Caco-2 (cell line): Measurements from ENCODE around the gene S100PBP. TPM values are rescaled to one million over a fixed set of nuclear protein-coding genes. Genes with fewer than 3 reads are reported as not detected.

Experiments
- BruUV-seq: library from RNA; stranded (reverse); fragments of 400-500 nt; replicated peaks from 2 replicates; lab custom pipeline; 2021; lab: Mats Ljungman, UMichigan
- CTCF ChIA-PET: fragments of 300-600 bp; sonication (Branson Sonifier 250); formaldehyde crosslinking; loops from one replicate; lab custom pipeline; 2022; ENCODE audit warnings: antibody characterized with exemption; lab: Charles Lee
- POLR2A ChIA-PET: fragments of 300-600 bp; sonication (Branson Sonifier 250); formaldehyde crosslinking; loops from one replicate; lab custom pipeline; 2022; ENCODE audit warnings: antibody characterized with exemption; lab: Charles Lee
- DNase-seq, 2 experiments: peaks; one replicate each; pipeline versions ENCODE4 v3.0.0 to v3.0.0-alpha.2; 2020 to 2022
- H3K27me3 ChIP-seq: replicated peaks from 2 replicates; pipeline ENCODE4 v1.6.0; 2011; ENCODE audit warnings: low read length; ENCODE audit not compliant: control insufficient read depth, insufficient read depth
- H3K36me3 ChIP-seq: 2 replicates; pipeline ENCODE4 v1.5.1; 2011; ENCODE audit warnings: low read length; ENCODE audit not compliant: control insufficient read depth, insufficient read depth
- H3K4me1 ChIP-seq: fragments of 250-450 bp; sonication (Bioruptor Pico); 2 replicates; pipeline ENCODE4 v1.5.1; 2020; ENCODE audit warnings: mild to moderate bottlenecking
- H3K4me3 ChIP-seq: 2 replicates; pipeline ENCODE4 v1.5.1; 2011; ENCODE audit warnings: low read depth, mild to moderate bottlenecking, control low read depth, low read length
- H3K9me3 ChIP-seq: fragments of 250-450 bp; sonication (Bioruptor Pico); 2 replicates; pipeline ENCODE4 v1.5.1; 2020; ENCODE audit warnings: mild to moderate bottlenecking, moderate library complexity
- H3K27ac Mint-ChIP-seq: one replicate; pipeline ENCODE4 v1.8.0; 2022; ENCODE audit warnings: mixed read lengths; ENCODE audit not compliant: unreplicated experiment
- H3K27me3 Mint-ChIP-seq: one replicate; pipeline ENCODE4 v1.8.0; 2022; ENCODE audit warnings: mixed read lengths; ENCODE audit not compliant: insufficient read depth, unreplicated experiment
- H3K36me3 Mint-ChIP-seq: one replicate; pipeline ENCODE4 v1.8.0; 2022; ENCODE audit warnings: mild to moderate bottlenecking, mixed read lengths; ENCODE audit not compliant: insufficient read depth, unreplicated experiment
- H3K4me1 Mint-ChIP-seq: one replicate; pipeline ENCODE4 v1.8.0; 2022; ENCODE audit warnings: low read depth, mixed read lengths; ENCODE audit not compliant: unreplicated experiment
- H3K4me3 Mint-ChIP-seq: one replicate; pipeline ENCODE4 v1.8.0; 2022; ENCODE audit warnings: mild to moderate bottlenecking, moderate library complexity, mixed read lengths; ENCODE audit not compliant: unreplicated experiment
- H3K9me3 Mint-ChIP-seq: one replicate; pipeline ENCODE4 v1.8.0; 2022; ENCODE audit warnings: mixed read lengths; ENCODE audit not compliant: unreplicated experiment
- intact Hi-C: fragments of 100-400 bp; cut with micrococcal nuclease; formaldehyde crosslinking; loops from one replicate; pipeline ENCODE4 v1.10.0; 2022; ENCODE audit not compliant: unreplicated experiment
- total RNA-seq: library from RNA; stranded (reverse); gene quantifications from 2 replicates; pipeline ENCODE4 v1.2.3, GENCODE V29; 2022
- TF ChIP-seq, protein P1 (sequence below), 2 experiments: fragments of 200-600 bp in 1 of 2; IDR thresholded peaks; 1 replicate in 1 of 2; 2 replicates in 1 of 2; pipeline versions ENCODE4 v1.5.1 to v1.8.0; 2011 to 2022; ENCODE audit warnings: antibody characterized with exemption in 1 of 2, control low read depth in 1 of 2, inconsistent platforms in 1 of 2, low read depth in 1 of 2, low read length in 1 of 2, mild to moderate bottlenecking in 1 of 2, moderate library complexity in 1 of 2; ENCODE audit not compliant: insufficient read depth in 1 of 2, severe bottlenecking in 1 of 2, unreplicated experiment in 1 of 2

Gene S100PBP
- total RNA-seq, 1 experiment from 2014 or later, result 23.8 TPM

DNA sequence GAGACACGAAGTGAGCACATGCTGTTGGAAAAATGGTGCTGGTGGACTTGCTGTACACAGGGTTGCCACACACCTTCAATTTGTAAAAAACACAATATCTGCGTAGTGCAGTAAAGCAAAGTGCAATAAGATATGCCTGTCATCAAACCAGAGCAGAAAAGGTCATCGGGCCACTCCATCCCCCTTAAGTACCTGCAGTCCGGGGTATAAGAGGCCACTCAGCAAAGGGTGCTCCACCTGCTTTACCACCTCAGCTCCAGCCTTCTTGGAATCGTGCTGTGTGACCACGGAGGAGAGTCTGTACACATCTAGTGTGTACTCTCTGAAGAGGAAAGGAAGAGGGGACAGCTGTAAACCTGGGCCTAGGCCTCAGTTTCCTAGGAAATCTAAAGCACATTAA, 11.2 kb upstream of the S100PBP start:
- Mint-ChIP-seq H3K9me3 (no peaks in the 10 kb centered on the region), H3K4me3 (no peak overlapping the region), H3K27me3 (no peaks in the 10 kb centered on the region), H3K4me1 (peaks cover 8% of the 10 kb centered on the region), H3K27ac (no peak overlapping the region), H3K36me3 (peaks cover 92% of the 10 kb centered on the region)
- intact Hi-C loops, result no loop called here
- no peak for DNase-seq
- ChIA-PET CTCF (no interaction called here), POLR2A (no interaction called here)
- TF ChIP-seq, protein P1, sequence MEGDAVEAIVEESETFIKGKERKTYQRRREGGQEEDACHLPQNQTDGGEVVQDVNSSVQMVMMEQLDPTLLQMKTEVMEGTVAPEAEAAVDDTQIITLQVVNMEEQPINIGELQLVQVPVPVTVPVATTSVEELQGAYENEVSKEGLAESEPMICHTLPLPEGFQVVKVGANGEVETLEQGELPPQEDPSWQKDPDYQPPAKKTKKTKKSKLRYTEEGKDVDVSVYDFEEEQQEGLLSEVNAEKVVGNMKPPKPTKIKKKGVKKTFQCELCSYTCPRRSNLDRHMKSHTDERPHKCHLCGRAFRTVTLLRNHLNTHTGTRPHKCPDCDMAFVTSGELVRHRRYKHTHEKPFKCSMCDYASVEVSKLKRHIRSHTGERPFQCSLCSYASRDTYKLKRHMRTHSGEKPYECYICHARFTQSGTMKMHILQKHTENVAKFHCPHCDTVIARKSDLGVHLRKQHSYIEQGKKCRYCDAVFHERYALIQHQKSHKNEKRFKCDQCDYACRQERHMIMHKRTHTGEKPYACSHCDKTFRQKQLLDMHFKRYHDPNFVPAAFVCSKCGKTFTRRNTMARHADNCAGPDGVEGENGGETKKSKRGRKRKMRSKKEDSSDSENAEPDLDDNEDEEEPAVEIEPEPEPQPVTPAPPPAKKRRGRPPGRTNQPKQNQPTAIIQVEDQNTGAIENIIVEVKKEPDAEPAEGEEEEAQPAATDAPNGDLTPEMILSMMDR (IDR thresholded peaks at IDR 0.05; ENCODE audit: insufficient read depth in 1 of 2, low read depth in 1 of 2, low read length in 1 of 2, severe bottlenecking in 1 of 2, unreplicated experiment in 1 of 2), result no peak
- no TSS peak for BruUV-seq
- no peaks in the 10 kb centered on the region for H3K9me3 ChIP-seq
- no peaks in the 10 kb centered on the region for H3K36me3 ChIP-seq
- H3K4me3 ChIP-seq, result no peak overlapping the region
- H3K27me3 ChIP-seq, result no peaks in the 10 kb centered on the region
- H3K4me1 ChIP-seq, result peaks cover 6% of the 10 kb centered on the region; the same call in 1 of the 2 replicates

DNA sequence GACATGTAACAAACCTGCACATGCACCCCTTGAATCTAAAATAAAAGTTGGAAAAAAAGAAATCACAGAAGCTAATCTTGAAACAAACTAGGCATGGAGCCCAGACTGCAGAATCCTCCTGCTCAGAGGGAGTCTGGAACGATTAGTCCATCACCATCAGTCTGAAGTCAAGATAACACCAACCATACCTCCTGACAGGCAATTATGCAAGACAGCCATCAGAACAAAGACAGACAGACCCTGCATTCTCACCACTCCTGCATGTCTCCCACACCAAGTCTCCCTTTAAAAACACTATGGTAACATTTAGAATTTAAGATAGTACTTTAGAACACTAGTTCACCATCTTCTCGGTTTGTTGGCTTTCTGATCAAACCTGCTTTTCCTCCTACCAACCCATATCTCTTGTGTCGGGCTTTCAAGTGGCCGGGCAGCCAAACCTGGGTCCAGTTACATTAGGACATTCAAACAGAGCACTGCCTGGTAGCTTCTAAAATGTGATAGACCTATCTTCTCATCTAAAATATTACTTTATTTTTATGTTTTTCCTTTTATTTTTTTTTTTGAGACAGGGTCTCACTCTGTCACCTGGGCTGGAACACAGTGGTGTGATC, 10.4 kb upstream of the S100PBP start:
- TF ChIP-seq, protein P1 (IDR thresholded peaks at IDR 0.05; ENCODE audit: insufficient read depth in 1 of 2, low read depth in 1 of 2, low read length in 1 of 2, severe bottlenecking in 1 of 2, unreplicated experiment in 1 of 2), result no peak
- CTCF ChIA-PET, result no interaction called here
- H3K36me3 Mint-ChIP-seq, result peaks cover 87% of the 10 kb centered on the region
- no peak for DNase-seq
- no peak overlapping the region for H3K27ac Mint-ChIP-seq
- POLR2A ChIA-PET, result no interaction called here
- BruUV-seq, result no TSS peak
- H3K27me3 Mint-ChIP-seq, result no peaks in the 10 kb centered on the region
- H3K4me1 ChIP-seq, result peaks cover 11% of the 10 kb centered on the region
- no peak overlapping the region for H3K4me3 Mint-ChIP-seq
- H3K9me3 ChIP-seq, result no peaks in the 10 kb centered on the region
- H3K27me3 ChIP-seq, result no peaks in the 10 kb centered on the region
- H3K4me3 ChIP-seq, result no peak overlapping the region
- no peaks in the 10 kb centered on the region for H3K9me3 Mint-ChIP-seq
- intact Hi-C loops, result no loop called here
- H3K4me1 Mint-ChIP-seq, result peaks cover 13% of the 10 kb centered on the region
- no peaks in the 10 kb centered on the region for H3K36me3 ChIP-seq

DNA sequence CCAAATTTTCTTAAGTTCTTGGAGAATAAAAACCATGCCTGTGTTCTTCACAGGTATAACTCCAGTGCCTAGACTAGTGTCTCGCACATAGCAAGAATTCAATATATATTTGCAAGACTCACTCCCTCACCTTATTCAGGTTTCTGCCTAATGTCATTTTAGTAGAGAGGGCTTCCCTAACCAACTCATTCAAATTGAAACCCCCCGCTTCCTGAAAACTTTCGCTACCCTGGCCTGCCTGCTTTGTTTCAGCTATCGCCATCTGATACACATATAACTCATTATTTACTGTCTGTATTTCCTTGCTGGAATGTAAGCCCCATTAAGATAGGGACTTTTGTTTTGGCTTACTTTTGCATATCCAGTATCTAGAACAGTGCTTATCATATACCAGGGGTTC, 8.9 kb upstream of the S100PBP start:
- Mint-ChIP-seq H3K27ac (no peak overlapping the region), H3K36me3 (peaks cover 87% of the 10 kb centered on the region)
- POLR2A ChIA-PET, result no interaction called here

More for the DNA sequence above, 8.9 kb upstream of the S100PBP start:
- no peak overlapping the region for H3K4me3 Mint-ChIP-seq
- peaks cover 17% of the 10 kb centered on the region for H3K4me1 ChIP-seq
- no peaks in the 10 kb centered on the region for H3K27me3 ChIP-seq
- no peaks in the 10 kb centered on the region for H3K27me3 Mint-ChIP-seq
- no peaks in the 10 kb centered on the region for H3K9me3 Mint-ChIP-seq
- no peak for DNase-seq
- H3K36me3 ChIP-seq, result no peaks in the 10 kb centered on the region
- CTCF ChIA-PET, result no interaction called here
- H3K9me3 ChIP-seq, result no peaks in the 10 kb centered on the region
- no peak overlapping the region for H3K4me3 ChIP-seq
- intact Hi-C loops, result no loop called here
- no TSS peak for BruUV-seq
- TF ChIP-seq, protein P1 (IDR thresholded peaks at IDR 0.05; ENCODE audit: insufficient read depth in 1 of 2, low read depth in 1 of 2, low read length in 1 of 2, severe bottlenecking in 1 of 2, unreplicated experiment in 1 of 2), result no peak
- H3K4me1 Mint-ChIP-seq, result peaks cover 21% of the 10 kb centered on the region
